Measurements from ENCODE around the gene ELL.

GRCh38 chr19:18488403-18488723, 33.5 kb downstream of the ELL start:
- TF ChIP-seq EZH2 (IDR thresholded peaks at IDR 0.05; ENCODE audit: low read length, unreplicated experiment) (no peak), CTCF (conservative IDR thresholded peaks at IDR 0.05; ENCODE audit: low read depth, low read length) (0 out of 2 replicates have a peak, but pooled peaks have one; percentile 11), EZH2phosphoT487 (IDR thresholded peaks at IDR 0.05; ENCODE audit: borderline replicate concordance, low read length) (no peak)

All from PC-3 (cell line).